Psoas muscle (tissue), 8 donors: ENCODE results near the gene PRKCI. TPM values are rescaled to one million over a fixed set of nuclear protein-coding genes. Genes with fewer than 3 reads are reported as not detected.

Source experiments
- ATAC-seq, 4 donors: fragments of 200-7000 bp; cut with Tn5 transposase; one replicate each; pipeline ENCODE4 v1.9.1; 2020; ENCODE audit warnings: moderate library complexity in 3 of 4, mild to moderate bottlenecking in 2 of 4
- DNase-seq, 2 donors: peaks; one replicate each; pipeline ENCODE4 v3.0.0-alpha.2; 2020
- H3K27ac ChIP-seq: fragments of 200-600 bp; one replicate; pipeline ENCODE4 v1.8.0; 2022
- H3K27me3 ChIP-seq, 3 donors: fragments of 200-600 bp in 1 of 3; one replicate each; pipeline versions ENCODE4 v1.6.1 to v1.8.0; 2013 to 2022; ENCODE audit warnings: low read length in 2 of 3, mild to moderate bottlenecking in 2 of 3, moderate library complexity in 1 of 3; ENCODE audit not compliant: insufficient read depth in 3 of 3
- H3K36me3 ChIP-seq, 2 donors: fragments of 200-600 bp in 1 of 2; one replicate each; pipeline versions ENCODE4 v1.6.1 to v1.8.0; 2013 to 2022; ENCODE audit warnings: low read depth in 1 of 2, mild to moderate bottlenecking in 1 of 2, moderate library complexity in 1 of 2; ENCODE audit not compliant: insufficient read depth in 1 of 2
- H3K4me1 ChIP-seq: fragments of 200-600 bp; one replicate; pipeline ENCODE4 v1.8.0; 2022
- H3K4me3 ChIP-seq: fragments of 200-600 bp; one replicate; pipeline ENCODE4 v1.8.0; 2022; ENCODE audit warnings: mild to moderate bottlenecking
- H3K9me3 ChIP-seq: fragments of 200-600 bp; one replicate; pipeline ENCODE4 v1.8.0; 2022
- WGBS, 3 donors: extraction: QIAGEN DNeasy Blood & Tissue Kit; methylation state at CpG; one replicate each; pipeline versions ENCODE4 v1.1.6 to v1.1.7; 2013; 5-methylcytosine and 5-hydroxymethylcytosine counted together
- intact Hi-C, 2 donors: fragments of 100-400 bp; cut with DNase I; formaldehyde crosslinking; loops; one replicate each; pipeline versions ENCODE4 v1.11.0 to v1.14.2; 2022
- long read RNA-seq, 2 donors: library from polyadenylated mRNA; unstranded; transcript quantifications; one replicate each; pipeline ENCODE4 v2.0.0, GENCODE V29; 2021
- polyA plus RNA-seq, 3 donors: library from polyadenylated mRNA; stranded (reverse); fragments of 200-250 nt; gene quantifications; one replicate each; pipeline ENCODE4 v1.2.3, GENCODE V29; 2013
- total RNA-seq, 4 donors: library from RNA; stranded (reverse); fragmentation: NEBNext Ultra II Directional in 2 of 4; extraction: Animal tissue kit (Norgen Biotek cat#: 25700) in 2 of 4; gene quantifications; one replicate each; pipeline versions ENCODE4 v1.2.1 to v1.2.4, GENCODE V29; 2021 to 2023
- TF ChIP-seq, protein P1 (sequence below): fragments of 200-600 bp; IDR thresholded peaks from one replicate; pipeline ENCODE4 v1.8.0; 2022; ENCODE audit warnings: antibody characterized with exemption
- donor health status: healthy with polysubstance abuse.
- donor health status: DM: no; HTN: no; CAD: no; lungs with moderate emphysema.
- donor health status: Bipolar disorder and iron deficiency.
- donor health status: healthy.
- donor health status: DM: yes; HTN: yes; CAD: no.
- donor health status: DM: no; HTN: no; CAD: no.
- donor health status: DM: no; HTN: no; CAD: no.
- donor health status: DM: yes; HTN: yes; CAD: no.

PRKCI gene
- 10 to 100 TPM in 3 of 4 donors, 1 to 10 TPM in 1; 9.9 to 19.8 (median 14.8) TPM for total RNA-seq
- polyA plus RNA-seq = 10 to 100 TPM in 1 of 3 donors, 1 to 10 TPM in 2; 7.3 to 14.2 (median 7.6) TPM
- long read RNA-seq, donor 1, full-length matches to known transcripts = 26 of 27 reads
- long read RNA-seq, donor 1, partial matches to known transcripts = 0 of 27 reads
- long read RNA-seq, donor 1, other reads (novel, unspliced or antisense) = 1 of 27 reads
- long read RNA-seq, donor 2, full-length matches to known transcripts = 29 of 40 reads
- long read RNA-seq, donor 2, partial matches to known transcripts = 0 of 40 reads
- long read RNA-seq, donor 2, other reads (novel, unspliced or antisense) = 11 of 40 reads

- H3K4me1 ChIP-seq = peaks cover 4% of the 10 kb centered on the region
- H3K27me3 ChIP-seq = no peaks in the 10 kb centered on the region
- intact Hi-C loops = loop anchor here (2.0 to 5.0 kb wide), 3 partner anchors 39 to 135 kb away; partner anchors contain the start of genes SKIL (in 2 of the 2) and PHC3 (in 1 of the 2)
- peak within 1 kb of the TSS; percentile 87 for H3K27ac ChIP-seq
- no peaks in the 10 kb centered on the region for H3K36me3 ChIP-seq
- peak within 1 kb of the TSS; percentile 86 for H3K4me3 ChIP-seq
- DNase-seq = peak; percentile 96 to 98
- peak; percentile 99 to 100 (median 99) for ATAC-seq
- TF ChIP-seq, protein P1, sequence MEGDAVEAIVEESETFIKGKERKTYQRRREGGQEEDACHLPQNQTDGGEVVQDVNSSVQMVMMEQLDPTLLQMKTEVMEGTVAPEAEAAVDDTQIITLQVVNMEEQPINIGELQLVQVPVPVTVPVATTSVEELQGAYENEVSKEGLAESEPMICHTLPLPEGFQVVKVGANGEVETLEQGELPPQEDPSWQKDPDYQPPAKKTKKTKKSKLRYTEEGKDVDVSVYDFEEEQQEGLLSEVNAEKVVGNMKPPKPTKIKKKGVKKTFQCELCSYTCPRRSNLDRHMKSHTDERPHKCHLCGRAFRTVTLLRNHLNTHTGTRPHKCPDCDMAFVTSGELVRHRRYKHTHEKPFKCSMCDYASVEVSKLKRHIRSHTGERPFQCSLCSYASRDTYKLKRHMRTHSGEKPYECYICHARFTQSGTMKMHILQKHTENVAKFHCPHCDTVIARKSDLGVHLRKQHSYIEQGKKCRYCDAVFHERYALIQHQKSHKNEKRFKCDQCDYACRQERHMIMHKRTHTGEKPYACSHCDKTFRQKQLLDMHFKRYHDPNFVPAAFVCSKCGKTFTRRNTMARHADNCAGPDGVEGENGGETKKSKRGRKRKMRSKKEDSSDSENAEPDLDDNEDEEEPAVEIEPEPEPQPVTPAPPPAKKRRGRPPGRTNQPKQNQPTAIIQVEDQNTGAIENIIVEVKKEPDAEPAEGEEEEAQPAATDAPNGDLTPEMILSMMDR = no peak
- WGBS, 3 donors = 0 to 1% (median 0%) methylated on average over 44 to 60 of the region's 60 CpGs
- H3K9me3 ChIP-seq = no peaks in the 10 kb centered on the region
Observed at GRCh38 chr3:170221924-170222646, at the start of gene PRKCI. Gene PRKCI (plus strand): TSS chr3:170222424. CDS start chr3:170222670, 246 bp downstream.

DNA sequence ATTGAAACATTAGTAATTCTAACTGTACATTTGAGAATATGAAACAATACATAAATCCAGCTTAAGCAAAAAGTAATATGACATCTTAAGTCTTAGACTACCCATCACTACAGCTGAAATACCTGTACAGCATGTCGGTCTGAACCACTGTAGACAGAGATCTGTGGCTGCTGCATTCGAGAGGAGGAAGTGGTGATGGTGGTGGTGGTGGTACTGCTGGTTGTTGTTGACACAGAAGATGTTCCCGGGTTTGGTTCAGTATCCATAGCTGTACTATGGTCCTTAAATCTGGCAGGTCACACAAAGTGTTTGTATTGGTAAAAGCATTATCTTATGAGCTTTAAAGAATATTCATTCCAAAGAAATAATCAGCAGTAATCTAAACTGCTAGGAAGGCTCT, 43.6 kb upstream of the PRKCI start:
- TF ChIP-seq, protein P1 = no peak
- Histone ChIP-seq H3K36me3 (peaks cover 2 to 49% of the 10 kb centered on the region in 2 donors), H3K4me1 (peaks cover 14% of the 10 kb centered on the region)

GRCh38 chr3:170179432-170179831, 42.8 kb upstream of the PRKCI start:
- H3K27me3 ChIP-seq = no peaks in the 10 kb centered on the region
- ATAC-seq = no peak
- TF ChIP-seq, protein P1 = no peak
- H3K27ac ChIP-seq = peak overlapping the region; percentile 93
- WGBS, 3 donors = 51 to 60% (median 53%) methylated on average over 1 of the region's 1 CpG
- H3K4me3 ChIP-seq = peak overlapping the region; percentile 92
- intact Hi-C loops = loop anchor here in 1 of 2 donors (10.0 kb wide), 2 partner anchors 75 to 195 kb away; no protein-coding TSS in a partner anchor
- peaks cover 14% of the 10 kb centered on the region for H3K4me1 ChIP-seq
- no peaks in the 10 kb centered on the region for H3K9me3 ChIP-seq
- peaks cover 2 to 41% of the 10 kb centered on the region in 2 donors for H3K36me3 ChIP-seq
- DNase-seq = no peak

More for the DNA sequence above, 43.6 kb upstream of the PRKCI start:
- Histone ChIP-seq H3K27me3 (no peaks in the 10 kb centered on the region), H3K27ac (no peak overlapping the region), H3K4me3 (peak overlapping the region; percentile 92), H3K9me3 (no peaks in the 10 kb centered on the region)
- 88 to 94% (median 91%) methylated on average over 3 of the region's 3 CpGs for WGBS, 3 donors
- intact Hi-C loops = loop anchor here in 1 of 2 donors (10.0 kb wide), 2 partner anchors 74 to 194 kb away; no protein-coding TSS in a partner anchor
- no peak for DNase-seq
- ATAC-seq = no peak

DNA sequence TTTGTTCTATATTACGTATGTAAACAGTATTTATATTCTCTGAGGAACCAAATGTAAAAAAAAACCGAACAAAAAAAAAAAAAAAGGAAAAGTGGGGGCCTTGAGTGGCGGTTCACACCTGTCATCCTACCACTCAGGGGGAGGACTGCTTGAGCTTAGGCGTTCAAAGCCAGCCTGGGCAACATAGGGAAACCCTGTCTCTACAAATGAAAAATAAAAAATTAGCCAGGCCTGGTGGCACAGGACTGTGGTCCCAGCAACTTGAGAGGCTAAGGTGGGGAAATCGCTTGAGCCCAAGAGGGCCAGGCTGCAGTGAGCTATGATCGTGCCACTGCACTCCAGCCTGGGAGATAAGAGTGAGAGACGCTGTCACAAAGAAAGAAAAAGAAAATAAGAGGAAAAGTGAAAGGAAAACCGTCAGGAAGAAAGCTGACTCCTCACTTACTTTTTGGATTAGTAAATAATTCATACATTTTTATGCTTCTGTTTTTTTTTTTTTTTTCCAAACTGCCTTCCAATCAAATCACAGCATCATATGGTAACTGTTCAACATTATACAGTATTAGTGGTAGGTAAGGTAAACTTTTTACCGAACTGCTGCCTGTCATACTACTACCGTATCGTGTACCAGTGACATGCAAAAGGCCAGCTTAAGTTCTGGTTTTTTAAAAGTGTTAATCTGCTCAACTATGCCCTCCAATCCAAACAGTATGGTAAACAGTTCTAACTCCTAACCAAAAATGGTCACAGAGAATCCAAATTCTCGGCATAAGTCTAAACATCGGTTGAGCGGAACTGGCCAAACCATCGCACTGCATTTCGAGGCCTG, 41.9 kb upstream of the PRKCI start:
- Histone ChIP-seq H3K4me1 (peaks cover 14% of the 10 kb centered on the region), H3K27ac (peak overlapping the region; percentile 93), H3K9me3 (no peaks in the 10 kb centered on the region), H3K4me3 (peak overlapping the region; percentile 92), H3K27me3 (no peaks in the 10 kb centered on the region), H3K36me3 (peaks cover 2 to 33% of the 10 kb centered on the region in 2 donors)
- TF ChIP-seq, protein P1 = no peak
- intact Hi-C loops = loop anchor here in 1 of 2 donors (5.0 kb wide), 1 partner anchor 42 kb away; the partner anchor contains the start of gene PRKCI
- 14 to 16% (median 14%) methylated on average over 16 of the region's 16 CpGs for WGBS, 3 donors
- DNase-seq (no peak), ATAC-seq (peak in 3 of 4 donors; percentile 2 to 15 (median 14))
